Right renal cortex interstitium (tissue), 3 donors: ENCODE results near the gene RNF103. TPM values are rescaled to one million over a fixed set of nuclear protein-coding genes. Genes with fewer than 3 reads are reported as not detected.

Experiments used
- DNase-seq, 3 donors: peaks; one replicate each; pipeline ENCODE4 v3.0.0-alpha.2; 2013; ENCODE audit warnings: low read depth in 3 of 3, low spot score in 2 of 3
- polyA plus RNA-seq, 3 donors: library from polyadenylated mRNA; unstranded; fragments of 120-200 nt; gene quantifications; one replicate each; pipeline ENCODE4 v1.2.1, GENCODE V29; 2013; ENCODE audit not compliant: insufficient read length in 3 of 3

Gene RNF103
- polyA plus RNA-seq, 3 donors: 33.7 to 36.3 (median 36.3) TPM

GRCh38 chr2:86570059-86570458 lies 53.6 kb downstream of the RNF103 start:
- no peak for DNase-seq

GRCh38 chr2:86566821-86567190 lies 56.9 kb downstream of the RNF103 start:
- DNase-seq: no peak

- no peak for DNase-seq
These were observed 57.4 kb downstream of the RNF103 start for GRCh38 chr2:86566158-86566820.

- no peak for DNase-seq
These were observed 60.0 kb downstream of the RNF103 start for GRCh38 chr2:86563650-86564061.

- peak; percentile 96 to 99 (median 97) for DNase-seq
These were observed 60.6 kb downstream of the RNF103 start, which contains the start of gene CHMP3 for GRCh38 chr2:86562922-86563649. CHMP3 (minus strand) TSS chr2:86563443; CDS start chr2:86563348, 95 bp downstream.

GRCh38 chr2:86562485-86562921 lies 61.2 kb downstream of the RNF103 start:
- DNase-seq: no peak

- no peak for DNase-seq
These were observed 65.8 kb downstream of the RNF103 start for GRCh38 chr2:86557836-86558235.

- DNase-seq: no peak
These were observed 67.2 kb downstream of the RNF103 start for GRCh38 chr2:86556508-86556907.

Other genes starting within 250 kb of the RNF103 start
- gene KDM3A, start 182.5 kb downstream of the RNF103 start, polyA plus RNA-seq: 10 to 100 TPM; 55.8 to 62.7 (median 59.4) TPM
- 100 to 1,000 TPM; 158 to 162 (median 160) TPM for gene CHMP3, start 60.4 kb downstream of the RNF103 start, polyA plus RNA-seq
- 10 to 100 TPM; 58.4 to 65.8 (median 63.9) TPM for gene RMND5A, start 96.4 kb upstream of the RNF103 start, polyA plus RNA-seq
- gene CD8A, start 167.0 kb upstream of the RNF103 start, polyA plus RNA-seq: under 1 TPM; 0.18 to 0.26 (median 0.24) TPM
- under 1 TPM; 0.60 to 0.74 (median 0.61) TPM for gene CD8B, start 238.0 kb upstream of the RNF103 start, polyA plus RNA-seq